CD14-positive monocyte (primary cell): ENCODE measurements around the gene CBLC. TPM values are rescaled to one million over a fixed set of nuclear protein-coding genes. Genes with fewer than 3 reads are reported as not detected.

Source experiments
- DNase-seq, 3 donors: peaks; one replicate each; pipeline ENCODE4 v3.0.0-alpha.2; 2011 to 2022
- H2AFZ ChIP-seq: 2 replicates; pipeline ENCODE4 v1.6.0; 2012; ENCODE audit warnings: mild to moderate bottlenecking, low read depth, low read length, inconsistent platforms; ENCODE audit not compliant: insufficient read depth, poor library complexity, severe bottlenecking
- H3K27ac ChIP-seq, 2 donors: 1 replicate in 1 of 2; 2 replicates in 1 of 2; pipeline ENCODE4 v1.5.1; 2012 to 2013; ENCODE audit warnings: low read length in 2 of 2, control low read depth in 1 of 2, inconsistent platforms in 1 of 2, low read depth in 1 of 2, mild to moderate bottlenecking in 1 of 2
- H3K27me3 ChIP-seq, 2 donors: one replicate each; pipeline versions ENCODE4 v1.6.0 to v1.6.1; 2011 to 2013; ENCODE audit warnings: low read length in 2 of 2; ENCODE audit not compliant: control insufficient read depth in 2 of 2, insufficient read depth in 2 of 2
- H3K36me3 ChIP-seq, 2 donors: replicated peaks in 1 of 2; 1 replicate in 1 of 2; 2 replicates in 1 of 2; pipeline versions ENCODE4 v1.5.1 to v1.6.1; 2012 to 2013; ENCODE audit warnings: low read length in 2 of 2, control low read depth in 1 of 2, inconsistent platforms in 1 of 2, mild to moderate bottlenecking in 1 of 2; ENCODE audit not compliant: insufficient read depth in 2 of 2, control insufficient read depth in 1 of 2
- H3K4me1 ChIP-seq, 2 donors: 1 replicate in 1 of 2; 2 replicates in 1 of 2; pipeline versions ENCODE4 v1.5.1 to v1.6.1; 2012 to 2013; ENCODE audit warnings: low read length in 2 of 2, control low read depth in 1 of 2, inconsistent platforms in 1 of 2, mild to moderate bottlenecking in 1 of 2, moderate library complexity in 1 of 2; ENCODE audit not compliant: insufficient read depth in 2 of 2, control insufficient read depth in 1 of 2
- H3K4me2 ChIP-seq: replicated peaks from 2 replicates; pipeline ENCODE3; 2012; ENCODE audit warnings: low read length, moderate library complexity, mild to moderate bottlenecking; ENCODE audit not compliant: poor library complexity, severe bottlenecking; ENCODE audit errors: extremely low read depth
- H3K4me3 ChIP-seq, 3 experiments: fragments of 200-600 bp in 1 of 3; sonication (generic) in 1 of 3; replicated peaks in 1 of 3; 1 replicate in 2 of 3; 2 replicates in 1 of 3; pipeline ENCODE4 v1.5.1; 2011 to 2013; ENCODE audit warnings: low read length in 3 of 3, mild to moderate bottlenecking in 3 of 3, control low read depth in 2 of 3, low read depth in 2 of 3, inconsistent platforms in 1 of 3, moderate library complexity in 1 of 3
- H3K79me2 ChIP-seq: 2 replicates; pipeline ENCODE4 v1.6.0; 2012; ENCODE audit warnings: mild to moderate bottlenecking, control low read depth, inconsistent platforms, low read length, moderate library complexity; ENCODE audit not compliant: insufficient read depth
- H3K9ac ChIP-seq: 2 replicates; pipeline ENCODE4 v1.6.0; 2017; ENCODE audit warnings: low read length, mild to moderate bottlenecking; ENCODE audit not compliant: insufficient read depth, poor library complexity, severe bottlenecking
- H3K9me3 ChIP-seq, 2 donors: replicated peaks in 1 of 2; 1 replicate in 1 of 2; 2 replicates in 1 of 2; pipeline versions ENCODE4 v1.5.1 to v1.6.1; 2012 to 2013; ENCODE audit warnings: low read length in 2 of 2, control low read depth in 1 of 2; ENCODE audit not compliant: control insufficient read depth in 1 of 2, insufficient read depth in 1 of 2
- H4K20me1 ChIP-seq: 2 replicates; pipeline ENCODE4 v1.6.0; 2012; ENCODE audit warnings: mild to moderate bottlenecking, low read length, control low read depth, moderate library complexity; ENCODE audit not compliant: insufficient read depth
- H3K27ac Mint-ChIP-seq, 7 donors: one replicate each; pipeline ENCODE4 v1.8.0; 2020; ENCODE audit warnings: mild to moderate bottlenecking in 7 of 7, mixed read lengths in 7 of 7, moderate library complexity in 6 of 7, inconsistent platforms in 2 of 7
- H3K27me3 Mint-ChIP-seq, 3 donors: one replicate each; pipeline ENCODE4 v1.8.0; 2021 to 2022; ENCODE audit warnings: low read depth in 3 of 3, mild to moderate bottlenecking in 3 of 3, mixed read lengths in 3 of 3, moderate library complexity in 3 of 3, inconsistent platforms in 1 of 3
- H3K36me3 Mint-ChIP-seq, 2 donors: one replicate each; pipeline ENCODE4 v1.8.0; 2020; ENCODE audit warnings: mixed read lengths in 2 of 2, inconsistent platforms in 1 of 2, mild to moderate bottlenecking in 1 of 2
- H3K4me1 Mint-ChIP-seq: one replicate; pipeline ENCODE4 v1.8.0; 2020; ENCODE audit warnings: mild to moderate bottlenecking, mixed read lengths
- H3K4me3 Mint-ChIP-seq, 2 donors: one replicate each; pipeline ENCODE4 v1.8.0; 2020; ENCODE audit warnings: mild to moderate bottlenecking in 2 of 2, mixed read lengths in 2 of 2, moderate library complexity in 1 of 2
- H3K9me3 Mint-ChIP-seq, 7 donors: one replicate each; pipeline ENCODE4 v1.8.0; 2020 to 2022; ENCODE audit warnings: mixed read lengths in 7 of 7, mild to moderate bottlenecking in 6 of 7, moderate library complexity in 6 of 7, inconsistent platforms in 2 of 7
- WGBS: methylation state at CpG from one replicate; pipeline ENCODE4 v1.1.5; 2013; ENCODE audit warnings: missing lambda C conversion rate; ENCODE audit not compliant: insufficient coverage; 5-methylcytosine and 5-hydroxymethylcytosine counted together
- intact Hi-C, 2 donors: fragments of 100-400 bp; cut with micrococcal nuclease; formaldehyde crosslinking; loops; one replicate each; pipeline versions ENCODE4 v1.15.0 to v1.15.1; 2023
- polyA plus RNA-seq, 3 donors: library from polyadenylated mRNA; depleted of rRNA in 1 of 3; unstranded in 2 of 3; stranded (reverse) in 1 of 3; fragments of 300-500 nt in 2 of 3; fragments of >200 nt in 1 of 3; fragmentation: Illumina TruSeq in 2 of 3; gene quantifications; 1 replicate in 2 of 3; 2 replicates in 1 of 3; pipeline ENCODE4 v1.2.3, GENCODE V29; 2012 to 2021
- TF ChIP-seq, protein P1 (sequence below): fragments of 200-600 bp; IDR thresholded peaks from one replicate; pipeline ENCODE4 v1.8.0; 2022; ENCODE audit warnings: antibody characterized with exemption, mild to moderate bottlenecking

The CBLC gene
- polyA plus RNA-seq, 3 donors: not detected

DNA sequence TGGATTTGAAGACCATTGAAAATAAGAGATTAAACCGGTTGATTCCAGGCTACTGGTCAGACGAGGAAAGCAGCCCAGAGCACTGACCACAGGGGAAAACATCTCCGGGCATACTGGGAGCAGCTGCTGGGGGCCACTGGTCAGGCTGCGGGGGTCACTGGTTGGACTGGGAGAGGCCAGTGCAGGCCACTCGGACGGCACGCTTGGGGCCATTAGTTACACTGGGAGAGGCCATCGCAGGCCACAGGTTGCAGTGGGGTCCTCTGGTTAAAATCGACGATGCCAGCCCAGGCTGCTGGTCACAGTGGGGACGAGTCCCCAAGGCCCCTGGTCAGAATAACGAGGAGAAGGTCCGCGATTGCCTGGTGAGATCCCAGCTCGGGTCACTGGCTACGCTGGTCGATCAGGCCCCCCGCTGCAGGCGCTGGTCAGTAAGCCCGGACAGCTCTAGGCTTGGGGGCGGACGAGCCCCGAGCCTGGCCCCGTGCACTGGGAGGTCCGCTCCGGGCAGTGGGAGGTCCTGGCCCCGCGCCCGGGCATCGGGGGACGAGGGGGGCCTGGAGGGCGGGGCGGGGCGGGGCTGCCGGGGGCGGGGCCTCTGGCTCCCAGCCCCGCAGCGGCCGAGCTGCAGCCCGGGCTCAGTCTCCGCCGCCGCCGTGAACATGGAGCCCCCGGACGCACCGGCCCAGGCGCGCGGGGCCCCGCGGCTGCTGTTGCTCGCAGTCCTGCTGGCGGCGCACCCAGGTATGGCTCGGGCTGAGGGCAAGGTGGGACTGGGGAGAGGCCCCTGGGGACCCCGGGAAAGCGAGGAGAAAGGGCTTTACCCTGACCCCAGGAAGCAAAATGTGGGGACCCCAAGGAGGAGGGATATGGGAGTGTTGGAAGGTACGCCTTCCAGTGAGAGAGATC, 31.0 kb downstream of the CBLC start, which contains the start of gene BCAM:
TSS of gene BCAM (plus strand) at position 641 of the 909 bp plus-strand sequence. CDS start at position 663, 22 bp downstream.
- WGBS: 2% methylated on average over 57 of the region's 59 CpGs
- H2AFZ ChIP-seq: peak within 1 kb of the TSS; percentile 66

More for the DNA sequence above, 31.0 kb downstream of the CBLC start, which contains the start of gene BCAM:
- Mint-ChIP-seq H3K9me3 (peaks cover 0 to 10% (median 4%) of the 10 kb centered on the region in 7 donors), H3K27me3 (peaks cover 21 to 32% (median 22%) of the 10 kb centered on the region in 3 donors), H3K36me3 (no peaks in the 10 kb centered on the region), H3K4me3 (peak within 1 kb of the TSS; percentile 65 to 84), H3K27ac (peak within 1 kb of the TSS in 2 of 7 donors; percentile 8 to 19), H3K4me1 (peaks cover 12% of the 10 kb centered on the region)
- H3K9ac ChIP-seq: peak within 1 kb of the TSS; percentile 27
- H3K27me3 ChIP-seq: peaks cover 3 to 19% of the 10 kb centered on the region in 2 donors
- H3K4me1 ChIP-seq: peaks cover 6 to 10% of the 10 kb centered on the region in 2 donors
- H4K20me1 ChIP-seq: no peaks in the 10 kb centered on the region
- H3K9me3 ChIP-seq: peaks cover 0 to 5% of the 10 kb centered on the region in 2 donors
- H3K36me3 ChIP-seq: no peaks in the 10 kb centered on the region
- H3K4me3 ChIP-seq: peak within 1 kb of the TSS in 2 of 3 experiments; percentile 11 to 57
- intact Hi-C loops: no loop called here
- H3K79me2 ChIP-seq: no peaks in the 10 kb centered on the region
- DNase-seq: peak in 1 of 3 donors; percentile 4
- TF ChIP-seq, protein P1, sequence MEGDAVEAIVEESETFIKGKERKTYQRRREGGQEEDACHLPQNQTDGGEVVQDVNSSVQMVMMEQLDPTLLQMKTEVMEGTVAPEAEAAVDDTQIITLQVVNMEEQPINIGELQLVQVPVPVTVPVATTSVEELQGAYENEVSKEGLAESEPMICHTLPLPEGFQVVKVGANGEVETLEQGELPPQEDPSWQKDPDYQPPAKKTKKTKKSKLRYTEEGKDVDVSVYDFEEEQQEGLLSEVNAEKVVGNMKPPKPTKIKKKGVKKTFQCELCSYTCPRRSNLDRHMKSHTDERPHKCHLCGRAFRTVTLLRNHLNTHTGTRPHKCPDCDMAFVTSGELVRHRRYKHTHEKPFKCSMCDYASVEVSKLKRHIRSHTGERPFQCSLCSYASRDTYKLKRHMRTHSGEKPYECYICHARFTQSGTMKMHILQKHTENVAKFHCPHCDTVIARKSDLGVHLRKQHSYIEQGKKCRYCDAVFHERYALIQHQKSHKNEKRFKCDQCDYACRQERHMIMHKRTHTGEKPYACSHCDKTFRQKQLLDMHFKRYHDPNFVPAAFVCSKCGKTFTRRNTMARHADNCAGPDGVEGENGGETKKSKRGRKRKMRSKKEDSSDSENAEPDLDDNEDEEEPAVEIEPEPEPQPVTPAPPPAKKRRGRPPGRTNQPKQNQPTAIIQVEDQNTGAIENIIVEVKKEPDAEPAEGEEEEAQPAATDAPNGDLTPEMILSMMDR: no peak
- H3K27ac ChIP-seq: no peak within 1 kb of the TSS
- peak within 1 kb of the TSS; percentile 65 for H3K4me2 ChIP-seq
